Hepatocyte (in vitro differentiated cells): ENCODE data around the gene SMAD3.

ENCODE experiments used
- CTCF ChIP-seq: fragments of 200-600 bp; sonication (generic); IDR thresholded peaks from 2 replicates; pipeline ENCODE4 v1.5.1; 2016; ENCODE audit warnings: antibody characterized with exemption, mild to moderate bottlenecking; ENCODE audit not compliant: poor library complexity
- EZH2phosphoT487 ChIP-seq: fragments of 200-600 bp; sonication (generic); IDR thresholded peaks from one replicate; pipeline ENCODE4 v1.6.1; 2018; ENCODE audit warnings: antibody characterized with exemption, mild to moderate bottlenecking, low read depth, moderate library complexity; ENCODE audit not compliant: unreplicated experiment, severe bottlenecking

DNA sequence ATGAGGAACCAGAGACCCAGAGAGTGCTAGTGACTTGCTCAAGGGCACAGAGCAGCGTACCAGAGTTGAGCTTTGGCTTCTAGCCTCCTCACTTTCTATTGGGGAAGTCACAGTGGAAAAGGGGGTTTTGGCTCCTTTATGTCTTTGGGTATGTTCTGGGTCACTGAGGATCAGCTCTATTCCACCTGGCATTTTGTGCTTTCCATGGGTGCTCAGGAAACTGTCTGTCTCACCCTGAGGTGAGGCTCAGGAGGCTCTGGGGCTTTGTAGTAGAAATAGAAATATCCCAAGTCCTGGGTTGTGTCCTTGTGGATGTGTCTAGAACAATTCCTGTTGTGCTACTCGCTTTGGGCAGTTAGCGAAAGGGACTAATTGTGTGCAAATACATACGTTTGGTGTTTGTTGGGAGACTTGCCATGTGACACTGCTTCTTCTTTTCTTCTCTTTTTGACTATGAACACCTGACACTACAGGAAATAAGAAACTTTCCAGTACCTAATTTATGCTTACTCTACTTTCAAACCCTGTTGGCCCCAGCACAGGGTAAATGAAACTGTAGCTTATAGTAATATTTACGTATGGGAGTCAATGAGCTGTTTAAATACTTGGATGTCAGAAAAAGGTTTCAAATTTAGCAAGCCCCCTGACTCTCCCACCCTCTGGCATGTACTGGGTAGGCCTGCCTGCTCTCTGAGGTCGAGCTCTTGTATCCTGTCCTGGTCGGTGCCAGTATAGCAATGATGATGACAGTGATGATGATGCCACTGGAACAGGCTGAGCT is 35.6 kb downstream of the SMAD3 start:
- TF ChIP-seq CTCF (no peak), EZH2phosphoT487 (no peak)
